UCSD-AML1 (cell line): Measurements from ENCODE around the gene POU2AF1.

Source experiments
- DNase-seq: peaks from one replicate; lab custom pipeline; 2025; ENCODE audit not compliant: unreplicated experiment; lab: John Stamatoyannopoulos, UW

Gene POU2AF1

GRCh38 chr11:111348147-111348546 lies 30.9 kb downstream of the POU2AF1 start:
- DNase-seq = no peak

- DNase-seq = no peak
Observed at GRCh38 chr11:111347723-111348115, 31.4 kb downstream of the POU2AF1 start.

GRCh38 chr11:111347002-111347722 lies 31.9 kb downstream of the POU2AF1 start:
- no peak for DNase-seq

- DNase-seq = no peak
Observed at GRCh38 chr11:111344032-111344431, 35.0 kb downstream of the POU2AF1 start.

- no peak for DNase-seq
Observed at GRCh38 chr11:111342329-111342728, 36.7 kb downstream of the POU2AF1 start.

- DNase-seq = no peak
Observed at GRCh38 chr11:111339758-111340388, 39.2 kb downstream of the POU2AF1 start.

- DNase-seq = no peak
Observed at GRCh38 chr11:111336582-111337256, 42.4 kb downstream of the POU2AF1 start.

- no peak for DNase-seq
Observed at GRCh38 chr11:111336062-111336461, 43.0 kb downstream of the POU2AF1 start.

- DNase-seq = no peak
Observed at GRCh38 chr11:111335549-111335948, 43.5 kb downstream of the POU2AF1 start.

- DNase-seq = no peak
Observed at GRCh38 chr11:111334532-111335502, 44.3 kb downstream of the POU2AF1 start.

- no peak for DNase-seq
Observed at GRCh38 chr11:111331711-111332479, 47.2 kb downstream of the POU2AF1 start.

- DNase-seq = no peak
Observed at GRCh38 chr11:111330234-111330893, 48.7 kb downstream of the POU2AF1 start.

GRCh38 chr11:111329306-111330204 lies 49.5 kb downstream of the POU2AF1 start:
- no peak for DNase-seq

- DNase-seq = no peak
Observed at GRCh38 chr11:111327908-111328624, 51.0 kb downstream of the POU2AF1 start.

GRCh38 chr11:111326824-111327223 lies 52.3 kb downstream of the POU2AF1 start:
- no peak for DNase-seq

- DNase-seq = no peak
Observed at GRCh38 chr11:111325259-111325658, 53.8 kb downstream of the POU2AF1 start.

- DNase-seq = no peak
Observed at GRCh38 chr11:111324277-111324720, 54.8 kb downstream of the POU2AF1 start.

GRCh38 chr11:111322534-111322933 lies 56.5 kb downstream of the POU2AF1 start:
- no peak for DNase-seq
